Ascending aorta (tissue), 2 donors: ENCODE results near the gene PACC1. TPM values are rescaled to one million over a fixed set of nuclear protein-coding genes. Genes with fewer than 3 reads are reported as not detected.

Experiments
- DNase-seq, 2 donors: peaks; one replicate each; pipeline ENCODE4 v3.0.0-alpha.2; 2019; ENCODE audit warnings: low spot score in 2 of 2
- H3K27ac ChIP-seq, 2 donors: fragments of 200-600 bp; sonication (generic); one replicate each; pipeline ENCODE4 v1.5.1; 2016 to 2017; ENCODE audit warnings: mild to moderate bottlenecking in 1 of 2
- H3K27me3 ChIP-seq: fragments of 200-600 bp; sonication (generic); one replicate; pipeline ENCODE4 v1.5.1; 2017
- H3K36me3 ChIP-seq, 2 donors: fragments of 200-600 bp; sonication (generic); one replicate each; pipeline ENCODE4 v1.5.1; 2016
- H3K4me1 ChIP-seq, 2 donors: fragments of 200-600 bp; sonication (generic); one replicate each; pipeline ENCODE4 v1.5.1; 2016 to 2017; ENCODE audit warnings: mild to moderate bottlenecking in 1 of 2
- H3K4me3 ChIP-seq, 2 donors: fragments of 200-600 bp; sonication (generic); one replicate each; pipeline ENCODE4 v1.5.1; 2016 to 2017; ENCODE audit warnings: mild to moderate bottlenecking in 1 of 2
- H3K9me3 ChIP-seq, 2 donors: fragments of 200-600 bp; sonication (generic); one replicate each; pipeline ENCODE4 v1.5.1; 2016
- intact Hi-C: fragments of 100-400 bp; cut with DNase I; formaldehyde crosslinking; loops from one replicate; pipeline ENCODE4 v1.15.1; 2023
- total RNA-seq: library from RNA; depleted of rRNA; stranded (reverse); fragments of >200 nt; gene quantifications from one replicate; pipeline ENCODE4 v1.1.0, GENCODE V29; 2016
- TF ChIP-seq, protein P1 (sequence below), 3 experiments: fragments of 200-600 bp in 2 of 3; fragments of 450-650 bp in 1 of 3; sonication (generic) in 2 of 3; IDR thresholded peaks; one replicate each; pipeline ENCODE4 v1.5.1; 2016 to 2019; ENCODE audit warnings: antibody characterized with exemption in 3 of 3, mild to moderate bottlenecking in 1 of 3, moderate library complexity in 1 of 3

PACC1 gene
- total RNA-seq, 1 donor from 2014 or later: 0.85 TPM

DNA sequence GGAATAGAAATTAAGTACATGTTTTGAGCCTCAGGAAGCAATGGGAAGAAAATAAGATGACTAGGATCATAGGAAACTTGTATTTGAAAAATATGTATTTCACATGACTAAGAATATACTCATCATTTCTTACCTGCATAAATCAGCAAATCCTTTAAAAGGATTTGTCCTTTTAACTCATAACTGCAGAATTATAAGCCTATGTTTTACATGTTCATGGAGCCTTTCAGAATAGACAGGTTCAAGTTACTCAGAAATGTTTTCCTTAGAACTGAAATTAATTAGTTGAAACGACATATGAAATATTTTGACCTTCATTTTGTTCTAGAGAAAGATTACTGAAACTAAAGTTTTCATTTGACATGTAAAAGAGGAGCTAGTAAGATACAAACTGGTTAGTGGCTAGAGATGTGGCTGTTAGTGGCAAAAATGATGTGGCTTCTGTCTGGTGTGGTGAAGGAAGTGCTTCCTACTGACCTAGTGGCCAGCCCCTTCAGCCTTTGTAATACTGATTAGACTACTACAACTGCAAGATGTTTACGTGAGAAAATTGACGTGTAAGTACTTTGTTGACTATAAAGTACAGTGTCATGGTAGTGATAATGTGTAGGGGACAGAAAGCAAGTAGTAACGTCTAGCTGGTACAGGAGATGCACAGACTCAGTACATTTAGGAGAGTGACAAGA lies 54.7 kb downstream of the PACC1 start:
- H3K9me3 ChIP-seq: no peaks in the 10 kb centered on the region
- H3K27me3 ChIP-seq: no peaks in the 10 kb centered on the region
- H3K4me3 ChIP-seq: no peak overlapping the region
- TF ChIP-seq, protein P1, sequence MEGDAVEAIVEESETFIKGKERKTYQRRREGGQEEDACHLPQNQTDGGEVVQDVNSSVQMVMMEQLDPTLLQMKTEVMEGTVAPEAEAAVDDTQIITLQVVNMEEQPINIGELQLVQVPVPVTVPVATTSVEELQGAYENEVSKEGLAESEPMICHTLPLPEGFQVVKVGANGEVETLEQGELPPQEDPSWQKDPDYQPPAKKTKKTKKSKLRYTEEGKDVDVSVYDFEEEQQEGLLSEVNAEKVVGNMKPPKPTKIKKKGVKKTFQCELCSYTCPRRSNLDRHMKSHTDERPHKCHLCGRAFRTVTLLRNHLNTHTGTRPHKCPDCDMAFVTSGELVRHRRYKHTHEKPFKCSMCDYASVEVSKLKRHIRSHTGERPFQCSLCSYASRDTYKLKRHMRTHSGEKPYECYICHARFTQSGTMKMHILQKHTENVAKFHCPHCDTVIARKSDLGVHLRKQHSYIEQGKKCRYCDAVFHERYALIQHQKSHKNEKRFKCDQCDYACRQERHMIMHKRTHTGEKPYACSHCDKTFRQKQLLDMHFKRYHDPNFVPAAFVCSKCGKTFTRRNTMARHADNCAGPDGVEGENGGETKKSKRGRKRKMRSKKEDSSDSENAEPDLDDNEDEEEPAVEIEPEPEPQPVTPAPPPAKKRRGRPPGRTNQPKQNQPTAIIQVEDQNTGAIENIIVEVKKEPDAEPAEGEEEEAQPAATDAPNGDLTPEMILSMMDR (IDR thresholded peaks at IDR 0.05): no peak
- H3K4me1 ChIP-seq: no peaks in the 10 kb centered on the region
- peaks cover 28 to 66% of the 10 kb centered on the region in 2 donors for H3K36me3 ChIP-seq
- no peak for DNase-seq
- intact Hi-C loops: no loop called here
- no peak overlapping the region for H3K27ac ChIP-seq

DNA sequence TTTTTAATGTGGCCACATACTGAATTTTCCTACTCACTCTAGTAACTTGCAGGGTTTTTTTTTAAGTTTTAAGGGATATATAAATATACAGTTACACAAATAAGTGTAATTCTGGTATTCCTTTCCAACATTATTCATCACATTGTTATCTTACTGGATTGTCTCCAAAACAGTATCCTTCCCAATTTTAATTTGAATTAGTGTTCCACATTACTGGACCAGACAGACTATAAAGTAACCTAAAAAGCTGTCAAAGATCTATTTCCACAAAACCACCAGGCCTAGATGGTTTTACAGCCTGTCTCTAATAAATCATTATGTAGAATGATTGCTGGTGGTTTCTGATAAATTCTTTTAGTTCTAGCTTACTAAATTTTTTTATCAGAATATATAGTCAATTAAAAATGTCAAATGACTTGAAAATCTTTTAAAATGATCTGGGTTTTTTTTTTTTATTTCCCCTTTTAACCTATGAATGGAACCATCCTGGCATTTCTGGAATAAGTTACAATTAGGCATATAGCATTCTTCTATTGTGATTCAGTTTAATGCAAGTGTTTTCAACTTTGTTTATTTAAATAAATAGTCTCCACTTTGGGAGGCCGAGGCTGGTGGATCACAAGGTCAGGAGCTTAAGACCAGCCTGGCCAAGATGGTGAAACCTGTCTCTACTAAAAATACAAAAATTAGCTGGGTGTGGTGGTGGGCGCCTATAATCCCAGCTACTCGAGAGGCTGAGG lies 59.3 kb downstream of the PACC1 start:
- peaks cover 35 to 54% of the 10 kb centered on the region in 2 donors for H3K36me3 ChIP-seq
- no peaks in the 10 kb centered on the region for H3K9me3 ChIP-seq
- no peak overlapping the region for H3K4me3 ChIP-seq
- no peaks in the 10 kb centered on the region for H3K27me3 ChIP-seq
- H3K27ac ChIP-seq: no peak overlapping the region
- DNase-seq: no peak
- TF ChIP-seq, protein P1 (IDR thresholded peaks at IDR 0.05): no peak
- H3K4me1 ChIP-seq: no peaks in the 10 kb centered on the region
- intact Hi-C loops: no loop called here

DNA sequence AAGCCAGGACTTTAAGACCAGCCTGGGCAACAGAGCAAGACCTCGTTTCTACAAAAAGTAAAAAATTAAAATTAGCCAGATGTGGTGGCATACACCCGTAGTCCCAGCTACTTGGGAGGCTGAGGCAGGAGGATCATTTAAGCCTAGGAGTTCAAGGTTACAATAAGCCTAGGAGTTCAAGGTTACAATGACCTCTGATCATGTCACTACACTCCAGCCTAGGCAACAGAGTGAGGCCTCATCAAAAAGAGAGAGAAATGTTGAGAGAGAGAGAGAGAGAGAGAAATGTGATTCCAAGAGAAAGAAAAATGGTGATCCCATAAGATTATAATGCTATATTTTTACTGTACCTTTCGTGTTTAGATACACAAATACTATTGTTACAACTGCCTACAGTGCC lies 60.2 kb downstream of the PACC1 start:
- H3K27me3 ChIP-seq: no peaks in the 10 kb centered on the region
- intact Hi-C loops: no loop called here
- no peaks in the 10 kb centered on the region for H3K4me1 ChIP-seq
- H3K4me3 ChIP-seq: no peak overlapping the region
- TF ChIP-seq, protein P1 (IDR thresholded peaks at IDR 0.05): no peak
- DNase-seq: no peak
- no peaks in the 10 kb centered on the region for H3K9me3 ChIP-seq
- peaks cover 27 to 48% of the 10 kb centered on the region in 2 donors for H3K36me3 ChIP-seq
- H3K27ac ChIP-seq: no peak overlapping the region

DNA sequence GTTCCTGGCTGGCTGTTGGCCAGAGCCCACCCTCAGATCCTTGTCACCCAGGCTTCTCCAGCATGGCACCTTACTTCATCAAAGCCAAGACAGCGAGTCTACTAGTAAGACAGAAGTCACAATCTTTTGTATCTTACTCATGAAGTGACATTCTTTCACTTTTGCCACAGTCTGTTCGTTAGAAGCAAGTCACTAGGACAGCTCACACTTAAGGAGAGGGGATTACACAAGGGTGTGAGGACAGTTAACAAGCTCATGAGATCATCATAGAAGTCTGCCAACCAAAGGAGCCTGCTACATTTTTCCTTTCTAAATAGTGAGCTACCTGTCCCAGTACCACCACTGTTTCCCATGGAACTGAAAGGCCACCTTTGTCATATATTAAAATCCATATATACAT lies 61.5 kb downstream of the PACC1 start:
- TF ChIP-seq, protein P1 (IDR thresholded peaks at IDR 0.05): no peak
- Histone ChIP-seq H3K27ac (no peak overlapping the region), H3K36me3 (peaks cover 20 to 50% of the 10 kb centered on the region in 2 donors), H3K4me1 (no peaks in the 10 kb centered on the region), H3K27me3 (no peaks in the 10 kb centered on the region), H3K4me3 (no peak overlapping the region), H3K9me3 (no peaks in the 10 kb centered on the region)
- DNase-seq: no peak
- intact Hi-C loops: no loop called here

DNA sequence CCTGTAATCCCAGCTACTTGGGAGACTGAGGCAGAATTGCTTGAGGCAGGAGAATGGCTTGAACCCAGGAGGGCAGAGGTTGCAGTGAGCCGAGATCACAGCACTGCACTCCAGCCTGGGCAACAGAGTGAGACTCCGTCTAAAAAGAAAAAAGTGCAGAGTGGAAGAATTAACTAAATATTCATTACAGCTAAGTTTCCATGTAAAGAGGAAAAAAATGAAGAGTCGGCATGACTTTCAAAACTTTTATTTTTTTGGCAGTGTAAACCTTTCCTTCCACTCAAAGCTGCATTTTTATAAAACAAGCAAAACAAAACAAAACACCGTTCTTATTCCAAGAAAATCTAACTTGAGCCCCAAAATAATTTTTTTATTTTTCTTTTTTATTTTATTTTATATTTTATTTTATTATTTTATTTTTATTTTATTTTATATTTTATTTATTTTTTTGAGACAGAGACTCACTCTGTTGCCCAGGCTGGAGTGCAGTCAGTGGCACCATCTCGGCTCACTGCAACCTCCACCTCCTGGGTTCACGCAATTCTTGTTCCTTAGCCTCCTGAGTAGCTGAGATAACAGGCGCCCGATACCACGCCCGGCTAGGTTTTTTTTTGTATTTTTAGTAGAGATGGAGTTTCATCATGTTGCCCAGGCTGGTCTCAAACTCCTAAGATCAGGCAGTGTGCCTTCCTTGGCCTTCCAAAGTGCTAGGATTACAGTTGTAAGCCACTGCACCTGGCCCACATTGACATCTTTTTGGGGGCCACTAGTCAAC lies 62.9 kb downstream of the PACC1 start:
- H3K4me1 ChIP-seq: no peaks in the 10 kb centered on the region
- H3K36me3 ChIP-seq: peaks cover 21 to 49% of the 10 kb centered on the region in 2 donors
- no peaks in the 10 kb centered on the region for H3K27me3 ChIP-seq
- H3K4me3 ChIP-seq: no peak overlapping the region
- no peak for DNase-seq
- H3K9me3 ChIP-seq: no peaks in the 10 kb centered on the region
- H3K27ac ChIP-seq: no peak overlapping the region
- intact Hi-C loops: no loop called here
- TF ChIP-seq, protein P1 (IDR thresholded peaks at IDR 0.05): no peak
